DND-41 (cell line): ENCODE results near the gene KEAP1.

Experiments
- ATAC-seq: fragments of 200-7000 bp; cut with Tn5 transposase; 3 replicates; pipeline ENCODE4 v1.9.1; 2021; ENCODE audit warnings: low read depth; ENCODE audit not compliant: insufficient read depth
- DNase-seq: peaks from one replicate; pipeline ENCODE4 v3.0.0-alpha.2; 2020
- H2AFZ ChIP-seq: 2 replicates; pipeline ENCODE4 v1.6.0; 2012; ENCODE audit warnings: low read depth, low read length
- H3K27ac ChIP-seq: 2 replicates; pipeline ENCODE4 v1.5.1; 2012; ENCODE audit warnings: low read length, inconsistent platforms
- H3K27me3 ChIP-seq: fragments of 200-600 bp; sonication (generic); 2 replicates; pipeline ENCODE4 v1.6.0; 2012; ENCODE audit warnings: low read length, mild to moderate bottlenecking, inconsistent platforms; ENCODE audit not compliant: insufficient read depth, poor library complexity
- H3K36me3 ChIP-seq: 2 replicates; pipeline ENCODE4 v1.5.1; 2012; ENCODE audit warnings: low read length, inconsistent platforms; ENCODE audit not compliant: insufficient read depth
- H3K4me1 ChIP-seq: 2 replicates; pipeline ENCODE4 v1.5.1; 2012; ENCODE audit warnings: mild to moderate bottlenecking, low read length; ENCODE audit not compliant: insufficient read depth
- H3K4me2 ChIP-seq: 2 replicates; pipeline ENCODE4 v1.6.0; 2012; ENCODE audit warnings: mild to moderate bottlenecking, moderate library complexity, low read length, inconsistent platforms; ENCODE audit not compliant: insufficient read depth
- H3K4me3 ChIP-seq, 2 experiments: fragments of 200-600 bp in 1 of 2; shearing (Covaris generic) in 1 of 2; 2 replicates each; pipeline ENCODE4 v1.5.1; 2012 to 2016; ENCODE audit warnings: inconsistent platforms in 2 of 2, low read length in 2 of 2, mild to moderate bottlenecking in 2 of 2, low read depth in 1 of 2, moderate library complexity in 1 of 2
- H3K79me2 ChIP-seq: 2 replicates; pipeline ENCODE4 v1.6.0; 2012; ENCODE audit warnings: low read length, inconsistent platforms; ENCODE audit not compliant: insufficient read depth
- H3K9ac ChIP-seq: 2 replicates; pipeline ENCODE4 v1.6.0; 2012; ENCODE audit warnings: low read depth, mild to moderate bottlenecking, inconsistent platforms, low read length, moderate library complexity
- H3K9me3 ChIP-seq: 2 replicates; pipeline ENCODE4 v1.5.1; 2012; ENCODE audit warnings: low read length, moderate library complexity, mild to moderate bottlenecking, inconsistent platforms; ENCODE audit not compliant: insufficient read depth, severe bottlenecking
- H4K20me1 ChIP-seq: 2 replicates; pipeline ENCODE4 v1.6.0; 2012; ENCODE audit warnings: low read length; ENCODE audit not compliant: insufficient read depth
- EZH2 ChIP-seq: IDR thresholded peaks from 3 replicates; pipeline ENCODE4 v1.6.1; 2012; ENCODE audit warnings: borderline replicate concordance, low read depth, mild to moderate bottlenecking, moderate library complexity, low read length, inconsistent platforms; ENCODE audit not compliant: severe bottlenecking
- TF ChIP-seq, protein P1 (sequence below): IDR thresholded peaks from 2 replicates; pipeline ENCODE4 v1.5.1; 2012; ENCODE audit warnings: borderline replicate concordance, low read length, moderate library complexity, mild to moderate bottlenecking; ENCODE audit not compliant: poor library complexity, severe bottlenecking; ENCODE audit errors: extremely low read depth

KEAP1 gene

GRCh38 chr19:10439588-10439987 is 63.6 kb downstream of the KEAP1 start:
- Histone ChIP-seq H3K4me1 (no peaks in the 10 kb centered on the region), H3K9me3 (no peaks in the 10 kb centered on the region), H3K27ac (no peak overlapping the region), H3K4me3 (no peak overlapping the region), H3K79me2 (no peaks in the 10 kb centered on the region), H3K9ac (no peak overlapping the region), H3K27me3 (no peaks in the 10 kb centered on the region), H2AFZ (no peak overlapping the region), H3K4me2 (no peak overlapping the region), H3K36me3 (no peaks in the 10 kb centered on the region), H4K20me1 (no peaks in the 10 kb centered on the region; the same call in 1 of the 2 replicates)
- TF ChIP-seq, protein P1, sequence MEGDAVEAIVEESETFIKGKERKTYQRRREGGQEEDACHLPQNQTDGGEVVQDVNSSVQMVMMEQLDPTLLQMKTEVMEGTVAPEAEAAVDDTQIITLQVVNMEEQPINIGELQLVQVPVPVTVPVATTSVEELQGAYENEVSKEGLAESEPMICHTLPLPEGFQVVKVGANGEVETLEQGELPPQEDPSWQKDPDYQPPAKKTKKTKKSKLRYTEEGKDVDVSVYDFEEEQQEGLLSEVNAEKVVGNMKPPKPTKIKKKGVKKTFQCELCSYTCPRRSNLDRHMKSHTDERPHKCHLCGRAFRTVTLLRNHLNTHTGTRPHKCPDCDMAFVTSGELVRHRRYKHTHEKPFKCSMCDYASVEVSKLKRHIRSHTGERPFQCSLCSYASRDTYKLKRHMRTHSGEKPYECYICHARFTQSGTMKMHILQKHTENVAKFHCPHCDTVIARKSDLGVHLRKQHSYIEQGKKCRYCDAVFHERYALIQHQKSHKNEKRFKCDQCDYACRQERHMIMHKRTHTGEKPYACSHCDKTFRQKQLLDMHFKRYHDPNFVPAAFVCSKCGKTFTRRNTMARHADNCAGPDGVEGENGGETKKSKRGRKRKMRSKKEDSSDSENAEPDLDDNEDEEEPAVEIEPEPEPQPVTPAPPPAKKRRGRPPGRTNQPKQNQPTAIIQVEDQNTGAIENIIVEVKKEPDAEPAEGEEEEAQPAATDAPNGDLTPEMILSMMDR, result no peak
- TF ChIP-seq EZH2, result no peak
- ATAC-seq (no peak), DNase-seq (no peak)
